CD4-positive, alpha-beta T cell treated with Interleukin-6 for 4 hours (primary cell): Measurements from ENCODE around the gene MAP3K15.

ENCODE experiments used
- DNase-seq: peaks from one replicate; pipeline ENCODE4 v3.0.0-alpha.2; 2020; ENCODE audit warnings: mixed read lengths

The MAP3K15 gene

GRCh38 chrX:19514791-19515614 is at the start of gene MAP3K15:
TSS of gene MAP3K15 (minus strand) at chrX:19515508. CDS start at chrX:19515261, 247 bp downstream.
- DNase-seq = peak; percentile 22

- DNase-seq = no peak
Observed at GRCh38 chrX:19564606-19565005, 49.3 kb upstream of the MAP3K15 start.

GRCh38 chrX:19563746-19564145 is 48.4 kb upstream of the MAP3K15 start:
- no peak for DNase-seq

GRCh38 chrX:19563327-19563726 is 48.0 kb upstream of the MAP3K15 start:
- DNase-seq = no peak

GRCh38 chrX:19560611-19561010 is 45.3 kb upstream of the MAP3K15 start:
- DNase-seq = no peak

GRCh38 chrX:19557822-19558221 is 42.5 kb upstream of the MAP3K15 start:
- DNase-seq = no peak

- no peak for DNase-seq
Observed at GRCh38 chrX:19556202-19556601, 40.9 kb upstream of the MAP3K15 start.

GRCh38 chrX:19555683-19556082 is 40.4 kb upstream of the MAP3K15 start:
- no peak for DNase-seq

GRCh38 chrX:19555236-19555635 is 39.9 kb upstream of the MAP3K15 start:
- no peak for DNase-seq

- no peak for DNase-seq
Observed at GRCh38 chrX:19554786-19555185, 39.5 kb upstream of the MAP3K15 start.

- no peak for DNase-seq
Observed at GRCh38 chrX:19552793-19553192, 37.5 kb upstream of the MAP3K15 start.

GRCh38 chrX:19549838-19550237 is 34.5 kb upstream of the MAP3K15 start:
- no peak for DNase-seq

GRCh38 chrX:19548934-19549333 is 33.6 kb upstream of the MAP3K15 start:
- no peak for DNase-seq

GRCh38 chrX:19548279-19548678 is 33.0 kb upstream of the MAP3K15 start:
- DNase-seq = no peak

- DNase-seq = no peak
Observed at GRCh38 chrX:19545651-19546050, 30.3 kb upstream of the MAP3K15 start.

GRCh38 chrX:19544693-19545305 is 29.5 kb upstream of the MAP3K15 start:
- peak; percentile 46 for DNase-seq

- no peak for DNase-seq
Observed at GRCh38 chrX:19543951-19544381, 28.7 kb upstream of the MAP3K15 start.

GRCh38 chrX:19543020-19543715 is 27.9 kb upstream of the MAP3K15 start:
- no peak for DNase-seq

GRCh38 chrX:19541931-19542330 is 26.6 kb upstream of the MAP3K15 start:
- no peak for DNase-seq

GRCh38 chrX:19541196-19541595 is 25.9 kb upstream of the MAP3K15 start:
- no peak for DNase-seq

- no peak for DNase-seq
Observed at GRCh38 chrX:19540076-19540475, 24.8 kb upstream of the MAP3K15 start.

- DNase-seq = no peak
Observed at GRCh38 chrX:19539665-19540064, 24.4 kb upstream of the MAP3K15 start.

- no peak for DNase-seq
Observed at GRCh38 chrX:19535476-19535875, 20.2 kb upstream of the MAP3K15 start.

- DNase-seq = no peak
Observed at GRCh38 chrX:19532709-19533108, 17.4 kb upstream of the MAP3K15 start.
